Measurements from ENCODE around the gene F9.

F9 gene

GRCh38 chrX:139538907-139539790 lies 8.6 kb downstream of the F9 start:
- TF ChIP-seq Cebpa-rat (IDR thresholded peaks at IDR 0.05): no peak
- Histone ChIP-seq H3K4me1 (peaks cover 0 to under 1% (median 0%) of the 10 kb centered on the region in 10 experiments; a peak in 1 of 20 replicates), H4K20me1 (no peaks in the 10 kb centered on the region), H3K27ac (no peak overlapping the region), H3K9ac (no peak overlapping the region), H3K4me3 (no peak overlapping the region), H3K9me3 (replicated peaks in 1 of 11) (no peaks in the 10 kb centered on the region; a peak in 2 of 22 replicates), H3K4me2 (no peak overlapping the region), H3K27me3 (peaks cover 86 to 99% (median 97%) of the 10 kb centered on the region in 11 experiments), H3K36me3 (no peaks in the 10 kb centered on the region)

- Histone ChIP-seq H4K20me1 (no peaks in the 10 kb centered on the region), H3K36me3 (no peaks in the 10 kb centered on the region), H3K27me3 (peaks cover 87 to 100% (median 95%) of the 10 kb centered on the region in 11 experiments), H3K9ac (no peak overlapping the region), H3K4me2 (no peak overlapping the region), H3K9me3 (replicated peaks in 1 of 11) (peaks cover 0 to 8% (median 0%) of the 10 kb centered on the region in 11 experiments; a peak in 2 of 22 replicates), H3K4me1 (peaks cover 0 to 10% (median 6%) of the 10 kb centered on the region in 10 experiments; a peak in 7 of 20 replicates), H3K4me3 (no peak overlapping the region), H3K27ac (no peak overlapping the region)
- TF ChIP-seq Cebpa-rat (IDR thresholded peaks at IDR 0.05): no peak
These were observed 12.1 kb downstream of the F9 start for GRCh38 chrX:139542652-139543051.

- Histone ChIP-seq H3K9ac (no peak overlapping the region), H3K4me2 (peak overlapping the region in 1 of 11 experiments; percentile 43; a peak in 1 of 22 replicates), H3K27me3 (peaks cover 80 to 100% (median 93%) of the 10 kb centered on the region in 11 experiments), H4K20me1 (no peaks in the 10 kb centered on the region), H3K36me3 (no peaks in the 10 kb centered on the region), H3K9me3 (replicated peaks in 1 of 11) (peaks cover 0 to 8% (median 0%) of the 10 kb centered on the region in 11 experiments; a peak in 2 of 22 replicates), H3K4me3 (no peak overlapping the region), H3K4me1 (peaks cover 0 to 10% (median 6%) of the 10 kb centered on the region in 10 experiments; a peak in 7 of 20 replicates), H3K27ac (no peak overlapping the region)
- no peak for TF ChIP-seq Cebpa-rat (IDR thresholded peaks at IDR 0.05)
These were observed 13.4 kb downstream of the F9 start for GRCh38 chrX:139543920-139544319.

- Histone ChIP-seq H3K4me3 (no peak overlapping the region), H3K36me3 (no peaks in the 10 kb centered on the region), H3K4me1 (peaks cover 0 to 10% (median 6%) of the 10 kb centered on the region in 10 experiments; a peak in 7 of 20 replicates), H3K9ac (no peak overlapping the region), H3K27me3 (peaks cover 77 to 100% (median 93%) of the 10 kb centered on the region in 11 experiments), H3K4me2 (peak overlapping the region in 6 of 11 experiments; percentile 12 to 43 (median 27); a peak in 7 of 22 replicates), H3K9me3 (replicated peaks in 1 of 11) (peaks cover 0 to 8% (median 0%) of the 10 kb centered on the region in 11 experiments; a peak in 2 of 22 replicates), H3K27ac (no peak overlapping the region), H4K20me1 (no peaks in the 10 kb centered on the region)
- no peak for TF ChIP-seq Cebpa-rat (IDR thresholded peaks at IDR 0.05)
These were observed 14.1 kb downstream of the F9 start for GRCh38 chrX:139544591-139544990.

GRCh38 chrX:139554376-139554775 lies 23.8 kb downstream of the F9 start:
- Histone ChIP-seq H3K4me2 (peak overlapping the region; percentile 52 to 86 (median 77); a peak in 21 of 22 replicates), H3K9me3 (replicated peaks in 1 of 11) (peaks cover 0 to 13% (median 0%) of the 10 kb centered on the region in 11 experiments; a peak in 2 of 22 replicates), H3K4me3 (peak overlapping the region in 1 of 10 experiments; percentile 1; a peak in 2 of 20 replicates), H3K27ac (peak overlapping the region in 10 of 11 experiments; percentile 61 to 92 (median 86); a peak in 21 of 22 replicates), H3K36me3 (no peaks in the 10 kb centered on the region), H3K9ac (peak overlapping the region in 9 of 11 experiments; percentile 49 to 75 (median 69); a peak in 18 of 22 replicates), H4K20me1 (peaks cover 0 to 8% (median 0%) of the 10 kb centered on the region in 11 experiments; a peak in 1 of 22 replicates), H3K27me3 (peaks cover 79 to 100% (median 95%) of the 10 kb centered on the region in 11 experiments), H3K4me1 (peaks cover 29 to 69% (median 42%) of the 10 kb centered on the region in 10 experiments)
- peak in 2 of 11 experiments; percentile 9 to 40; a peak in 1 of 22 replicates for TF ChIP-seq Cebpa-rat (IDR thresholded peaks at IDR 0.05)

- Histone ChIP-seq H3K27ac (peak overlapping the region in 10 of 11 experiments; percentile 61 to 92 (median 86); a peak in 20 of 22 replicates), H3K4me2 (peak overlapping the region; percentile 52 to 86 (median 77)), H4K20me1 (peaks cover 0 to 8% (median 0%) of the 10 kb centered on the region in 11 experiments; a peak in 1 of 22 replicates), H3K9ac (peak overlapping the region in 10 of 11 experiments; percentile 28 to 75 (median 66); a peak in 18 of 22 replicates), H3K36me3 (no peaks in the 10 kb centered on the region), H3K9me3 (replicated peaks in 1 of 11) (peaks cover 0 to 13% (median 0%) of the 10 kb centered on the region in 11 experiments; a peak in 2 of 22 replicates), H3K4me3 (peak overlapping the region in 5 of 10 experiments; percentile 1 to 36 (median 22); a peak in 5 of 20 replicates), H3K27me3 (peaks cover 82 to 100% (median 95%) of the 10 kb centered on the region in 11 experiments), H3K4me1 (peaks cover 29 to 62% (median 43%) of the 10 kb centered on the region in 10 experiments)
- TF ChIP-seq Cebpa-rat (IDR thresholded peaks at IDR 0.05): no peak
These were observed 24.6 kb downstream of the F9 start for GRCh38 chrX:139554991-139555675.

- Histone ChIP-seq H3K9ac (no peak overlapping the region), H3K27ac (no peak overlapping the region), H3K9me3 (replicated peaks in 1 of 11) (peaks cover 0 to 6% (median 0%) of the 10 kb centered on the region in 11 experiments; a peak in 1 of 22 replicates), H3K4me1 (peaks cover 14 to 32% (median 24%) of the 10 kb centered on the region in 10 experiments), H4K20me1 (peaks cover 0 to 8% (median 0%) of the 10 kb centered on the region in 11 experiments; a peak in 1 of 22 replicates), H3K4me3 (no peak overlapping the region), H3K36me3 (no peaks in the 10 kb centered on the region), H3K4me2 (no peak overlapping the region; a peak in 1 of 22 replicates), H3K27me3 (peaks cover 87 to 99% (median 95%) of the 10 kb centered on the region in 11 experiments)
- no peak for TF ChIP-seq Cebpa-rat (IDR thresholded peaks at IDR 0.05)
These were observed 29.0 kb downstream of the F9 start for GRCh38 chrX:139559383-139560042.

GRCh38 chrX:139560221-139560620 lies 29.7 kb downstream of the F9 start:
- Histone ChIP-seq H4K20me1 (peaks cover 0 to 8% (median 0%) of the 10 kb centered on the region in 11 experiments; a peak in 1 of 22 replicates), H3K9me3 (replicated peaks in 1 of 11) (peaks cover 0 to 3% (median 0%) of the 10 kb centered on the region in 11 experiments; a peak in 1 of 22 replicates), H3K27me3 (peaks cover 89 to 99% (median 95%) of the 10 kb centered on the region in 11 experiments), H3K27ac (no peak overlapping the region), H3K4me1 (peaks cover 7 to 25% (median 17%) of the 10 kb centered on the region in 10 experiments), H3K4me3 (no peak overlapping the region), H3K9ac (no peak overlapping the region), H3K4me2 (no peak overlapping the region), H3K36me3 (no peaks in the 10 kb centered on the region)
- TF ChIP-seq Cebpa-rat (IDR thresholded peaks at IDR 0.05): no peak
